ENCODE data around the gene TTC12.

Gene TTC12

DNA sequence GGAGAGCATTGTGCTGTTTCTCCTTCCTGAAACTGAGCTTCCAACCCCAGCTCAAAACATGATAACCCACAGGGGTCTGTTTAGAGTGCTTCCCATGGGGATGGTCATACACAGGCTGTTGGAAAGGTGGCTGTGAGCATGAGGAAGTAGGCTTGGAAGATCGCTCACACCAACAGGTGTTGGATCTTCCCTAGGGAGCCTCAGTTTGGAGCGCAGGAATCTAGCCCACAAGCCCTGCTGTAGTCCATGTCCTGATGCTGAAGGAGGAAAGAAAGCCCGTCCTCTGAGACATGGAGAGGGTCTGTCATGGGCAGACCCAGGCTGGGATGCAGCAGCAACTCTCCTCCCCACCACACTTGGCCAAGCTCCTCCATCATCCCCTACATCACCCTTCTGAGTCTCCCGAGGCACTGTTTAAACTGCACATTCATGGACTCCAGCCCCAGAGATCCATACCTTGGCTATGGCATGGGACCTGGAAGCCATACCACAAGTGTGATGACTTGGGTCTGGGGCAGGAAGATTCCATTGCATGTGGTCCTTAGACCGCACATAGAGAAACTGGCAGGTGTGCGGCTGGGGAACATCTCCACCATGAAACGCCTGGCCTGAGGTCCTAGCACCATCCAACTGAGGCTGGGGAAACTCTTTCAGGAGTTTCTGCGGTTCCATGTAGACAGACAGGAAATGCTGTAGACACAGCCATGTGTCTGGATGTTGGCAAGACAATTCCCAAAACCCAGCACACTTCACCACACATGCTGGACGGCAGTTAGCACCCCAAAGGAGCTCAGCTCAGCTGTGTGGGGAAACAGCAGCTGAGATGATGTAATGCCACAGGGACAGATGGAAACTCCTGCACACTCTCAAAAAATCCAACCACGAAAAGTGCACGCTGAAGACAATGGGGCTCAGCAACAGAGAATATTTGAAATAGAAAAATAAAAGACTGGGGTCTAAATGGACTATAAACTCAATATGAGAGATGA lies 27.6 kb upstream of the TTC12 start:
- H4K20me1 ChIP-seq (ENCODE audit: insufficient read depth): no peaks in the 10 kb centered on the region
- no peak overlapping the region for H3K9ac ChIP-seq
- no peak overlapping the region for H3K4me3 ChIP-seq (IDR thresholded peaks at IDR 0.05; ENCODE audit: insufficient read depth, low read depth, low read length)
- H3K79me2 ChIP-seq (ENCODE audit: insufficient read depth, low read depth): no peaks in the 10 kb centered on the region
- H3K4me2 ChIP-seq: no peak overlapping the region
- no peak overlapping the region for H3K27ac ChIP-seq
- no peak overlapping the region for H2AFZ ChIP-seq (ENCODE audit: low read depth)
- no peaks in the 10 kb centered on the region for H3K36me3 ChIP-seq (ENCODE audit: insufficient read depth)
- no peaks in the 10 kb centered on the region for H3K4me1 ChIP-seq (ENCODE audit: low read depth, poor library complexity, severe bottlenecking)
- TF ChIP-seq CTCF (conservative IDR thresholded peaks at IDR 0.05; ENCODE audit: low read depth, low read length): no peak
- no peaks in the 10 kb centered on the region for H3K27me3 ChIP-seq (ENCODE audit: insufficient read depth, low read depth)

- Histone ChIP-seq H3K4me1 (ENCODE audit: low read depth, poor library complexity, severe bottlenecking) (no peaks in the 10 kb centered on the region), H3K36me3 (ENCODE audit: insufficient read depth) (no peaks in the 10 kb centered on the region), H3K27me3 (ENCODE audit: insufficient read depth, low read depth) (no peaks in the 10 kb centered on the region), H3K79me2 (ENCODE audit: insufficient read depth, low read depth) (no peaks in the 10 kb centered on the region), H2AFZ (ENCODE audit: low read depth) (no peak overlapping the region), H3K9ac (no peak overlapping the region), H4K20me1 (ENCODE audit: insufficient read depth) (no peaks in the 10 kb centered on the region), H3K27ac (no peak overlapping the region), H3K4me2 (no peak overlapping the region), H3K4me3 (IDR thresholded peaks at IDR 0.05; ENCODE audit: insufficient read depth, low read depth, low read length) (no peak overlapping the region)
- no peak for TF ChIP-seq CTCF (conservative IDR thresholded peaks at IDR 0.05; ENCODE audit: low read depth, low read length)
Measured at GRCh38 chr11:113287801-113288200, 26.6 kb upstream of the TTC12 start.

DNA sequence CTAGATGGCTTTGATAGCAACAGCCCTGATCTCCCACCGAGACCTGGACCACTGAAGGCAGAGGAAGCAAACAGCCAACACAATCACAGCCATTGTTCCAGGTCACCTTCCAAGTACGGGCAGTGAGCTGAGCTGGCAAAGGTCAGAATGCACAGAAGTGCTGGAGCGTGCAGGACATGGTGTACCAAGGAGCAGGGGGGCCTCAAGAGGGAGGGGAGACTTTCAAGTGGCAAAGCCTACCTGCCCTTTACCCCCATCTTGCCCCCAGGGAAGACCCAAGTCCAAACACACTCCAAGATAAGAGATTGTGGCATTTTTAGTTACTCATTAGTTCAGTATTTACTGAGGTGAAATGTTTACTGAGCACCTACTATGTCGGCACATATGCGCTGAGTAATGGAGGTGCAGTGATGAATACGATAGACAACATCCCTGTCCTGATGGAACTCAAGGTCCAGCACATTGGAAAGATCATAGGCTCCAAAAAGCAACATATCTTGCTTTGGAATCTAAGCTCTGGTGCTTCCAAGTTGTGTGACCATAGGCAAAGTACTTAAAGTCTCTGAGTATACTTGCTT lies 26.0 kb upstream of the TTC12 start:
- H3K9ac ChIP-seq: no peak overlapping the region
- no peak overlapping the region for H3K4me3 ChIP-seq (IDR thresholded peaks at IDR 0.05; ENCODE audit: insufficient read depth, low read depth, low read length)
- no peaks in the 10 kb centered on the region for H3K36me3 ChIP-seq (ENCODE audit: insufficient read depth)
- no peak overlapping the region for H3K27ac ChIP-seq
- no peak for TF ChIP-seq CTCF (conservative IDR thresholded peaks at IDR 0.05; ENCODE audit: low read depth, low read length)
- no peak overlapping the region for H3K4me2 ChIP-seq
- H3K27me3 ChIP-seq (ENCODE audit: insufficient read depth, low read depth): no peaks in the 10 kb centered on the region
- H4K20me1 ChIP-seq (ENCODE audit: insufficient read depth): no peaks in the 10 kb centered on the region
- no peaks in the 10 kb centered on the region for H3K4me1 ChIP-seq (ENCODE audit: low read depth, poor library complexity, severe bottlenecking)
- H3K79me2 ChIP-seq (ENCODE audit: insufficient read depth, low read depth): no peaks in the 10 kb centered on the region
- H2AFZ ChIP-seq (ENCODE audit: low read depth): no peak overlapping the region

- Histone ChIP-seq H3K27me3 (ENCODE audit: insufficient read depth, low read depth) (no peaks in the 10 kb centered on the region), H3K36me3 (ENCODE audit: insufficient read depth) (no peaks in the 10 kb centered on the region), H4K20me1 (ENCODE audit: insufficient read depth) (no peaks in the 10 kb centered on the region), H3K27ac (no peak overlapping the region), H3K4me2 (no peak overlapping the region), H3K9ac (no peak overlapping the region), H3K4me1 (ENCODE audit: low read depth, poor library complexity, severe bottlenecking) (no peaks in the 10 kb centered on the region), H2AFZ (ENCODE audit: low read depth) (no peak overlapping the region), H3K4me3 (IDR thresholded peaks at IDR 0.05; ENCODE audit: insufficient read depth, low read depth, low read length) (no peak overlapping the region), H3K79me2 (ENCODE audit: insufficient read depth, low read depth) (no peaks in the 10 kb centered on the region)
- peak; percentile 82 for TF ChIP-seq CTCF (conservative IDR thresholded peaks at IDR 0.05; ENCODE audit: low read depth, low read length)
Measured at GRCh38 chr11:113289431-113290187, 24.8 kb upstream of the TTC12 start.

All from KMS-11 (cell line).